H1 (cell line): ENCODE results near the gene AGPAT4. TPM values are rescaled to one million over a fixed set of nuclear protein-coding genes. Genes with fewer than 3 reads are reported as not detected.

Source experiments
- CTCF ChIA-PET: fragments of 300-600 bp; sonication (Branson Sonifier 250); formaldehyde crosslinking; loops from one replicate; lab custom pipeline; 2021; ENCODE audit not compliant: partially characterized antibody; lab: Charles Lee
- POLR2A ChIA-PET: fragments of 300-600 bp; sonication (Branson Sonifier 250); formaldehyde crosslinking; loops from one replicate; lab custom pipeline; 2021; ENCODE audit warnings: inconsistent platforms; ENCODE audit not compliant: partially characterized antibody; lab: Charles Lee
- DNase-seq, 2 experiments: peaks; one replicate each; pipeline versions ENCODE4 v3.0.0 to v3.0.0-alpha.2; 2010 to 2022; ENCODE audit warnings: low spot score in 2 of 2, low read depth in 1 of 2, mixed read lengths in 1 of 2
- FAIRE-seq: peaks from 2 replicates; lab custom pipeline; 2011; peaks lifted over from hg19 to GRCh38; lab: Jason Lieb, UNC
- H2AFZ ChIP-seq: 2 replicates; pipeline ENCODE4 v1.8.1; 2012; ENCODE audit warnings: low read length, inconsistent platforms
- H2AK5ac ChIP-seq: 2 replicates; pipeline ENCODE4 v1.6.1; 2013; ENCODE audit warnings: low read depth, low read length
- H2BK120ac ChIP-seq: replicated peaks from 2 replicates; pipeline ENCODE3; 2013; ENCODE audit warnings: low read depth, low read length, inconsistent platforms
- H2BK12ac ChIP-seq: 2 replicates; pipeline ENCODE4 v1.6.1; 2013; ENCODE audit warnings: low read depth, low read length
- H2BK15ac ChIP-seq: 2 replicates; pipeline ENCODE4 v1.6.1; 2013; ENCODE audit warnings: low read length
- H2BK20ac ChIP-seq: 2 replicates; pipeline ENCODE4 v1.6.1; 2013; ENCODE audit warnings: low read length
- H2BK5ac ChIP-seq: 2 replicates; pipeline ENCODE4 v1.6.1; 2013; ENCODE audit warnings: low read depth, low read length
- H3K14ac ChIP-seq: 2 replicates; pipeline ENCODE4 v1.6.1; 2013; ENCODE audit warnings: inconsistent platforms; ENCODE audit not compliant: insufficient read length
- H3K18ac ChIP-seq: 2 replicates; pipeline ENCODE4 v1.6.1; 2013; ENCODE audit warnings: low read length; ENCODE audit errors: extremely low read depth
- H3K23ac ChIP-seq: 2 replicates; pipeline ENCODE4 v1.6.1; 2013; ENCODE audit warnings: inconsistent platforms; ENCODE audit not compliant: insufficient read length
- H3K23me2 ChIP-seq: 2 replicates; pipeline ENCODE4 v1.6.1; 2013; ENCODE audit warnings: low read depth, low read length
- H3K27ac ChIP-seq: 2 replicates; pipeline ENCODE4 v1.6.1; 2011; ENCODE audit warnings: low read depth, low read length, inconsistent platforms
- H3K27me3 ChIP-seq, 4 experiments: replicated peaks in 1 of 4; 1 replicate in 1 of 4; 2 replicates in 3 of 4; pipeline versions ENCODE4 v1.6.1 to v1.8.1; 2011 to 2013; ENCODE audit warnings: low read length in 3 of 4, mild to moderate bottlenecking in 3 of 4, inconsistent platforms in 2 of 4, mixed read lengths in 2 of 4, moderate library complexity in 1 of 4; ENCODE audit not compliant: control insufficient read depth in 3 of 4, insufficient read depth in 3 of 4; ENCODE audit errors: extremely low read depth in 1 of 4
- H3K36me3 ChIP-seq, 4 experiments: 2 replicates each; pipeline versions ENCODE4 v1.6.1 to v1.8.1; 2011 to 2013; ENCODE audit warnings: mild to moderate bottlenecking in 4 of 4, low read length in 3 of 4, moderate library complexity in 2 of 4, control low read depth in 1 of 4, inconsistent platforms in 1 of 4; ENCODE audit not compliant: insufficient read depth in 4 of 4, control insufficient read depth in 2 of 4
- H3K4ac ChIP-seq: replicated peaks from 2 replicates; pipeline ENCODE3; 2013; ENCODE audit warnings: low read length, low read depth, mixed read lengths, inconsistent platforms; ENCODE audit not compliant: insufficient read length
- H3K4me1 ChIP-seq, 4 experiments: replicated peaks in 1 of 4; 1 replicate in 1 of 4; 2 replicates in 3 of 4; pipeline versions ENCODE4 v1.6.1 to v1.8.1; 2011 to 2013; ENCODE audit warnings: low read length in 3 of 4, inconsistent platforms in 2 of 4, mixed read lengths in 1 of 4; ENCODE audit not compliant: insufficient read depth in 4 of 4, control insufficient read depth in 3 of 4
- H3K4me2 ChIP-seq, 2 experiments: 2 replicates each; pipeline versions ENCODE4 v1.6.1 to v1.8.1; 2011 to 2013; ENCODE audit warnings: low read depth in 2 of 2, low read length in 2 of 2, control low read depth in 1 of 2, inconsistent platforms in 1 of 2, mild to moderate bottlenecking in 1 of 2; ENCODE audit not compliant: insufficient read depth in 1 of 2
- H3K4me3 ChIP-seq, 4 experiments: fragments of 200-600, 300-600 bp in 1 of 4; sonication (generic), shearing (Covaris generic), sonication (Bioruptor Twin) in 1 of 4; 2 replicates each; pipeline versions ENCODE4 v1.5.1 to v1.8.1; 2011 to 2016; ENCODE audit warnings: low read length in 4 of 4, low read depth in 3 of 4, control low read depth in 2 of 4, inconsistent platforms in 2 of 4, mild to moderate bottlenecking in 2 of 4, mixed read lengths in 1 of 4, moderate library complexity in 1 of 4; ENCODE audit not compliant: insufficient read depth in 2 of 4; ENCODE audit errors: extremely low read depth in 1 of 4
- H3K56ac ChIP-seq: replicated peaks from 2 replicates; pipeline ENCODE3; 2013; ENCODE audit warnings: low read depth, mild to moderate bottlenecking, mixed read lengths, low read length, inconsistent platforms; ENCODE audit not compliant: insufficient read length
- H3K79me1 ChIP-seq: 2 replicates; pipeline ENCODE4 v1.6.1; 2013; ENCODE audit warnings: low read depth, low read length, control low read depth
- H3K79me2 ChIP-seq, 2 experiments: 2 replicates each; pipeline versions ENCODE4 v1.6.1 to v1.8.1; 2012 to 2013; ENCODE audit warnings: low read length in 2 of 2, mild to moderate bottlenecking in 2 of 2, inconsistent platforms in 1 of 2; ENCODE audit not compliant: insufficient read depth in 2 of 2, control insufficient read depth in 1 of 2
- H3K9ac ChIP-seq, 4 experiments: replicated peaks in 1 of 4; 1 replicate in 1 of 4; 2 replicates in 3 of 4; pipeline versions ENCODE4 v1.6.1 to v1.8.1; 2011 to 2013; ENCODE audit warnings: low read depth in 3 of 4, low read length in 3 of 4, control low read depth in 2 of 4, mild to moderate bottlenecking in 2 of 4, moderate library complexity in 2 of 4, inconsistent platforms in 1 of 4; ENCODE audit errors: extremely low read depth in 1 of 4
- H3K9me3 ChIP-seq, 2 experiments: 2 replicates each; pipeline versions ENCODE4 v1.6.1 to v1.8.1; 2012 to 2013; ENCODE audit warnings: mild to moderate bottlenecking in 2 of 2, moderate library complexity in 2 of 2, control low read depth in 1 of 2, inconsistent platforms in 1 of 2, low read depth in 1 of 2, low read length in 1 of 2, mixed read lengths in 1 of 2; ENCODE audit not compliant: insufficient read depth in 2 of 2
- H4K20me1 ChIP-seq, 2 experiments: replicated peaks in 1 of 2; 2 replicates each; pipeline versions ENCODE3 to v1.8.1; 2011 to 2013; ENCODE audit warnings: inconsistent platforms in 2 of 2, low read length in 2 of 2, mild to moderate bottlenecking in 1 of 2; ENCODE audit not compliant: insufficient read depth in 2 of 2, control insufficient read depth in 1 of 2
- H4K5ac ChIP-seq: 2 replicates; pipeline ENCODE4 v1.6.1; 2013; ENCODE audit warnings: low read length, low read depth, mixed read lengths, inconsistent platforms; ENCODE audit not compliant: insufficient read length
- H4K8ac ChIP-seq: 2 replicates; pipeline ENCODE4 v1.8.0; 2013; ENCODE audit warnings: mild to moderate bottlenecking, moderate library complexity, low read length, inconsistent platforms; ENCODE audit not compliant: insufficient read depth; ENCODE audit errors: extremely low read depth
- H4K91ac ChIP-seq: replicated peaks from 2 replicates; pipeline ENCODE3; 2013; ENCODE audit warnings: low read length, mixed read lengths, inconsistent platforms; ENCODE audit not compliant: insufficient read length
- ATF2 ChIP-seq: IDR thresholded peaks from 2 replicates; pipeline ENCODE4 v1.6.1; 2012; ENCODE audit warnings: low read length, inconsistent platforms
- CBX8 ChIP-seq: fragments of 300-800, 300-1000 bp; sonication (generic); IDR thresholded peaks from 2 replicates; pipeline ENCODE4 v1.7.1; 2016; ENCODE audit warnings: low read depth, low read length, borderline replicate concordance
- CHD1 ChIP-seq: IDR thresholded peaks from 2 replicates; pipeline ENCODE4 v1.6.1; 2012; ENCODE audit warnings: low read depth, low read length, improper control_type of control experiment
- EZH2 ChIP-seq: fragments of 200-600 bp; sonication (generic); IDR thresholded peaks from 2 replicates; pipeline ENCODE4 v1.7.1; 2012; ENCODE audit warnings: low read depth, mild to moderate bottlenecking, moderate library complexity, low read length, inconsistent platforms; ENCODE audit not compliant: severe bottlenecking
- FOSL1 ChIP-seq: IDR thresholded peaks from 2 replicates; pipeline ENCODE4 v1.6.1; 2011; ENCODE audit warnings: mild to moderate bottlenecking, low read depth, low read length, moderate library complexity; ENCODE audit not compliant: insufficient read depth
- HDAC6 ChIP-seq: IDR thresholded peaks from one replicate; pipeline ENCODE4 v1.7.1; 2012; ENCODE audit warnings: low read depth, mild to moderate bottlenecking, inconsistent platforms, low read length, moderate library complexity
- JUND ChIP-seq: IDR thresholded peaks from 2 replicates; pipeline ENCODE4 v1.6.1; 2011; ENCODE audit warnings: mild to moderate bottlenecking, improper control_type of control experiment, low read length
- POU5F1 ChIP-seq: IDR thresholded peaks from 2 replicates; pipeline ENCODE4 v1.6.1; 2011; ENCODE audit warnings: low read depth, mild to moderate bottlenecking, low read length, moderate library complexity
- RFX5 ChIP-seq: IDR thresholded peaks from 2 replicates; pipeline ENCODE4 v1.6.1; 2011; ENCODE audit warnings: low read depth, low read length, improper control_type of control experiment, borderline replicate concordance
- SIRT6 ChIP-seq: IDR thresholded peaks from one replicate; pipeline ENCODE4 v1.7.1; 2012; ENCODE audit warnings: low read length, inconsistent platforms
- SP1 ChIP-seq: IDR thresholded peaks from 2 replicates; pipeline ENCODE4 v1.6.1; 2011; ENCODE audit warnings: low read depth, low read length
- TEAD4 ChIP-seq: IDR thresholded peaks from 2 replicates; pipeline ENCODE4 v1.6.1; 2012; ENCODE audit warnings: low read depth, low read length, inconsistent platforms, mixed read lengths
- ZNF274 ChIP-seq: IDR thresholded peaks from 2 replicates; pipeline ENCODE4 v1.7.0; 2012; ENCODE audit warnings: low read length, borderline replicate concordance; ENCODE audit errors: extremely low read depth
- WGBS, 2 experiments: shearing (Covaris generic) in 1 of 2; methylation state at CpG; one replicate each; pipeline versions ENCODE4 v1.1.6 to v1.1.7; 2013 to 2015; ENCODE audit warnings: low lambda C conversion rate in 2 of 2, mixed read lengths in 2 of 2, inconsistent platforms in 1 of 2, low coverage in 1 of 2, missing lambda C conversion rate in 1 of 2; ENCODE audit not compliant: insufficient replicate concordance in 2 of 2, insufficient coverage in 1 of 2, insufficient read length in 1 of 2; ENCODE audit errors: extremely low coverage in 1 of 2, missing lambda C conversion rate in 1 of 2; 5-methylcytosine and 5-hydroxymethylcytosine counted together
- polyA plus RNA-seq, 7 experiments: library from polyadenylated mRNA; depleted of rRNA in 3 of 7; stranded (reverse) in 5 of 7; unstranded in 2 of 7; fragments of >200 nt in 5 of 7; fragments of 200-250 nt in 2 of 7; gene quantifications; 1 replicate in 5 of 7; 2 replicates in 1 of 7; 4 replicates in 1 of 7; pipeline versions ENCODE4 v1.2.1 to v1.2.3, GENCODE V29; 2011 to 2013; ENCODE audit warnings: missing spikeins in 2 of 7, mixed read lengths in 2 of 7
- total RNA-seq: library from RNA; stranded (reverse); fragmentation: NEBNext Ultra II Directional; extraction: Animal tissue kit (Norgen Biotek cat#: 25700); gene quantifications from 2 replicates; pipeline ENCODE4 v1.2.1, GENCODE V29; 2021

The AGPAT4 gene
- total and polyA plus RNA-seq, 2 of the 8 experiments (the other 6 are each of a cell fraction or from before 2014, with no cell fraction given), result 13.5 to 23.8 TPM

DNA sequence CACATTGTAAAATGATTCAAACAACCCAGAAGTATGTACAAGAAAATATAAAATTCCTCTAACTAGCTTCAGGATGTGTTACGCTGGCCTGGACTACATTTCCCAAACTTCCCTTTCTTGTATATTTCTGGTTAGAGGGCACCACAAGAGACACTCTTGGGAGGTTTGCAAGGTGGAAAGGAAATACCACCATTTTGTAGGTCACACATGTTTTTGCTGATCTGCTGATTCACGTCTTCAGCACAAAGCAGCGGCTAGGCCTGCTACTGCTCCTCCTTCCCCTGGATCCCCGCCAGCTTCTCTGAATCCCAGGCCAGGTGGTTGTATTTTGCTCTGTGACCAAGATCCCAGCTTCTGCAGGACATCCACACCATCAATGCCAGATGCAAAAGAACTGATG is 104.2 kb downstream of the AGPAT4 start:
- Histone ChIP-seq H2AK5ac (no peak overlapping the region), H3K9me3 (no peaks in the 10 kb centered on the region), H2BK5ac (no peak overlapping the region), H4K91ac (no peak overlapping the region), H3K4ac (no peak overlapping the region), H4K8ac (no peak overlapping the region; the same call in 1 of the 2 replicates), H3K4me3 (no peak overlapping the region), H2BK12ac (no peak overlapping the region), H3K27ac (no peak overlapping the region), H2BK15ac (no peak overlapping the region), H3K4me2 (no peak overlapping the region), H3K27me3 (no peaks in the 10 kb centered on the region), H2BK120ac (no peak overlapping the region), H3K36me3 (peaks cover 0 to 13% (median 1%) of the 10 kb centered on the region in 4 experiments; a peak in 3 of 8 replicates), H3K9ac (no peak overlapping the region), H3K18ac (no peak overlapping the region), H3K79me1 (peaks cover 11% of the 10 kb centered on the region), H3K23ac (no peak overlapping the region), H3K56ac (no peak overlapping the region), H3K14ac (no peak overlapping the region), H2BK20ac (no peak overlapping the region), H3K79me2 (peaks cover 0 to 9% of the 10 kb centered on the region in 2 experiments; a peak in 1 of 4 replicates), H3K23me2 (no peaks in the 10 kb centered on the region), H4K5ac (no peak overlapping the region), H3K4me1 (peaks cover 2 to 21% (median 9%) of the 10 kb centered on the region in 4 experiments), H2AFZ (no peak overlapping the region), H4K20me1 (peaks cover 0 to 4% of the 10 kb centered on the region in 2 experiments)
- POLR2A ChIA-PET, result interaction anchor here (0.7 kb wide), 1 partner anchor 11 kb away, joined by 4 read pairs; no protein-coding TSS in a partner anchor
- DNase-seq (no peak), FAIRE-seq (no peak)
- CTCF ChIA-PET, result interaction anchor here (0.9 to 3.1 kb wide), 7 partner anchors 17 to 209 kb away, joined by 3 to 8 read pairs (median 4); no protein-coding TSS in a partner anchor
- WGBS, 2 experiments, result 95% methylated on average over 4 of the region's 4 CpGs; no CpG with 5 or more reads in 1 of the 2 experiments
- TF ChIP-seq ATF2 (no peak), CHD1 (no peak), CBX8 (no peak), ZNF274 (no peak), JUND (no peak), POU5F1 (no peak), SP1 (no peak), EZH2 (no peak), HDAC6 (no peak), RFX5 (no peak), FOSL1 (no peak), TEAD4 (no peak), SIRT6 (no peak)
